Transverse colon (tissue), 4 donors: Measurements from ENCODE around the gene NFIA. TPM values are rescaled to one million over a fixed set of nuclear protein-coding genes. Genes with fewer than 3 reads are reported as not detected.
"Not testable (repeated sequence)": the region's sequence is repeated elsewhere in the genome, so short reads cannot be mapped to it uniquely, and the experiment has no call there.

ENCODE experiments used
- DNase-seq: peaks from one replicate; pipeline ENCODE4 v3.0.0-alpha.2; 2019
- H3K27ac ChIP-seq, 4 donors: fragments of 200-600 bp; sonication (generic); 2 replicates each; pipeline ENCODE4 v1.5.1; 2016 to 2018; ENCODE audit warnings: inconsistent platforms in 4 of 4
- H3K27me3 ChIP-seq: fragments of 200-600 bp; sonication (generic); 2 replicates; pipeline ENCODE4 v1.5.1; 2017; ENCODE audit warnings: inconsistent platforms
- H3K36me3 ChIP-seq, 4 donors: fragments of 200-600 bp; sonication (generic); 2 replicates each; pipeline ENCODE4 v1.5.1; 2017 to 2019; ENCODE audit warnings: inconsistent platforms in 4 of 4
- H3K4me1 ChIP-seq, 4 donors: fragments of 200-600 bp; sonication (generic); 2 replicates each; pipeline ENCODE4 v1.5.1; 2017 to 2020; ENCODE audit warnings: inconsistent platforms in 4 of 4
- H3K4me3 ChIP-seq, 4 donors: fragments of 200-600 bp; sonication (generic); 1 replicate in 1 of 4; 2 replicates in 3 of 4; pipeline versions ENCODE4 v1.5.1 to v1.6.1; 2017 to 2019; ENCODE audit warnings: inconsistent platforms in 4 of 4
- H3K9me3 ChIP-seq, 2 donors: fragments of 200-600 bp; sonication (generic); 2 replicates each; pipeline ENCODE4 v1.5.1; 2017 to 2019; ENCODE audit warnings: inconsistent platforms in 2 of 2
- CTCF ChIP-seq, 5 experiments: fragments of 200-600 bp in 3 of 5; fragments of 450-650 bp in 2 of 5; sonication (generic) in 3 of 5; IDR thresholded peaks; 1 replicate in 2 of 5; 2 replicates in 3 of 5; pipeline ENCODE4 v1.5.1; 2016 to 2017; ENCODE audit warnings: antibody characterized with exemption in 5 of 5, inconsistent platforms in 3 of 5, mild to moderate bottlenecking in 2 of 5, moderate library complexity in 1 of 5
- EP300 ChIP-seq: sonication (generic); formaldehyde crosslinking; IDR thresholded peaks from one replicate; pipeline ENCODE4 v1.6.1; 2017; ENCODE audit warnings: antibody characterized with exemption, low read depth
- POLR2A ChIP-seq: fragments of 450-650 bp; IDR thresholded peaks from one replicate; pipeline ENCODE4 v1.6.1; 2016; ENCODE audit warnings: antibody characterized with exemption, mild to moderate bottlenecking, moderate library complexity
- POLR2AphosphoS5 ChIP-seq, 3 donors: sonication (generic); formaldehyde crosslinking; IDR thresholded peaks; one replicate each; pipeline ENCODE4 v1.6.1; 2016; ENCODE audit warnings: antibody characterized with exemption in 3 of 3
- WGBS, 2 donors: methylation state at CpG; one replicate each; pipeline ENCODE4 v1.1.5; 2018; ENCODE audit warnings: low coverage in 1 of 2; 5-methylcytosine and 5-hydroxymethylcytosine counted together
- in situ Hi-C, 4 donors: fragments of 200-750 bp; cut with MboI; loops; one replicate each; pipeline versions ENCODE4 v1.15.0 to v1.15.1; 2017; ENCODE audit warnings: low sequenced_read_pairs in 3 of 4, low pct_ligation_motif_present in 1 of 4, low pct_unique_long_range_greater_than_20kb in 1 of 4
- intact Hi-C: fragments of 100-400 bp; cut with DNase I; formaldehyde crosslinking; loops from one replicate; pipeline ENCODE4 v1.15.1; 2023; ENCODE audit warnings: low total_unique reads
- total RNA-seq, 4 donors: library from RNA; depleted of rRNA; stranded (reverse); fragments of >200 nt; gene quantifications; one replicate each; pipeline ENCODE4 v1.1.0, GENCODE V29; 2016

Gene NFIA
- total RNA-seq, 4 donors from 2014 or later, result 17.3 to 37.2 (median 29.8) TPM

GRCh38 chr1:61273861-61274260, 191.5 kb downstream of the NFIA start:
- WGBS, 2 donors, result 80 to 92% methylated on average over 5 of the region's 5 CpGs
- Histone ChIP-seq H3K27ac (peak overlapping the region in 1 of 4 donors; percentile 14), H3K27me3 (no peaks in the 10 kb centered on the region), H3K9me3 (no peaks in the 10 kb centered on the region), H3K36me3 (no peaks in the 10 kb centered on the region), H3K4me3 (no peak overlapping the region), H3K4me1 (peaks cover 0 to 9% (median 3%) of the 10 kb centered on the region in 4 donors)
- in situ Hi-C loops (no loop called here), intact Hi-C loops (no loop called here)
- no peak for TF ChIP-seq POLR2A
- TF ChIP-seq EP300, result no peak
- no peak for TF ChIP-seq CTCF (IDR thresholded peaks at IDR 0.05)
- TF ChIP-seq POLR2AphosphoS5 (IDR thresholded peaks at IDR 0.05), result no peak
- DNase-seq, result no peak

GRCh38 chr1:61274939-61275338, 192.6 kb downstream of the NFIA start:
- Histone ChIP-seq H3K36me3 (no peaks in the 10 kb centered on the region), H3K9me3 (no peaks in the 10 kb centered on the region), H3K4me3 (no peak overlapping the region), H3K4me1 (peaks cover 0 to 3% (median 0%) of the 10 kb centered on the region in 4 donors), H3K27me3 (no peaks in the 10 kb centered on the region), H3K27ac (no peak overlapping the region)
- DNase-seq, result no peak
- intact Hi-C loops, result no loop called here
- WGBS, 2 donors, result 81 to 100% methylated on average over 7 of the region's 7 CpGs
- in situ Hi-C loops, result no loop called here
- TF ChIP-seq POLR2AphosphoS5 (IDR thresholded peaks at IDR 0.05) (no peak), POLR2A (no peak), CTCF (IDR thresholded peaks at IDR 0.05) (no peak), EP300 (no peak)

GRCh38 chr1:61276246-61276645, 193.9 kb downstream of the NFIA start:
- intact Hi-C loops, result no loop called here
- peak overlapping the region in 3 of 4 donors; percentile 3 to 56 (median 20) for H3K27ac ChIP-seq

GRCh38 chr1:61277121-61277690, 194.8 kb downstream of the NFIA start:
- no peak overlapping the region for H3K4me3 ChIP-seq
- DNase-seq, result no peak
- H3K36me3 ChIP-seq, result no peaks in the 10 kb centered on the region
- peak overlapping the region in 2 of 4 donors; percentile 5 to 56 for H3K27ac ChIP-seq
- 69 to 78% methylated on average over 6 to 7 of the region's 7 CpGs for WGBS, 2 donors
- H3K9me3 ChIP-seq, result no peaks in the 10 kb centered on the region
- TF ChIP-seq CTCF (IDR thresholded peaks at IDR 0.05) (no peak), EP300 (no peak), POLR2AphosphoS5 (IDR thresholded peaks at IDR 0.05) (no peak), POLR2A (no peak)
- intact Hi-C loops (no loop called here), in situ Hi-C loops (no loop called here)
- no peaks in the 10 kb centered on the region for H3K27me3 ChIP-seq
- H3K4me1 ChIP-seq, result peaks cover 0 to 3% (median 0%) of the 10 kb centered on the region in 4 donors

More at GRCh38 chr1:61276246-61276645, 193.9 kb downstream of the NFIA start:
- DNase-seq, result no peak
- H3K36me3 ChIP-seq, result no peaks in the 10 kb centered on the region
- 75% methylated on average over 3 of the region's 3 CpGs for WGBS, 2 donors
- in situ Hi-C loops, result no loop called here
- H3K4me3 ChIP-seq, result no peak overlapping the region
- TF ChIP-seq CTCF (IDR thresholded peaks at IDR 0.05), result no peak
- TF ChIP-seq EP300, result no peak
- TF ChIP-seq POLR2A, result no peak
- no peak for TF ChIP-seq POLR2AphosphoS5 (IDR thresholded peaks at IDR 0.05)
- H3K9me3 ChIP-seq, result no peaks in the 10 kb centered on the region
- peaks cover 0 to 3% (median 0%) of the 10 kb centered on the region in 4 donors for H3K4me1 ChIP-seq
- H3K27me3 ChIP-seq, result no peaks in the 10 kb centered on the region

- WGBS, 2 donors, result 88 to 100% methylated on average over 1 to 8 of the region's 8 CpGs
- not testable (repeated sequence) for H3K27me3 ChIP-seq
Observed at GRCh38 chr1:61278503-61278902, 196.1 kb downstream of the NFIA start.

More at GRCh38 chr1:61278503-61278902, 196.1 kb downstream of the NFIA start:
- H3K36me3 ChIP-seq, H3K4me3 ChIP-seq, DNase-seq, intact Hi-C loops, H3K9me3 ChIP-seq, H3K4me1 ChIP-seq, in situ Hi-C loops: not testable (repeated sequence)
- peak overlapping the region in 1 of 4 donors; percentile 23 for H3K27ac ChIP-seq
